ENCODE results near the gene EIF2A.
"Not testable (repeated sequence)": the region's sequence is repeated elsewhere in the genome, so short reads cannot be mapped to it uniquely, and the experiment has no call there.

The EIF2A gene

GRCh38 chr3:150602426-150603152 is 56.0 kb downstream of the EIF2A start:
- DNase-seq (ENCODE audit: low spot score) = no peak

- peak; percentile 96 for DNase-seq (ENCODE audit: low spot score)
Observed at GRCh38 chr3:150603153-150603979, 56.8 kb downstream of the EIF2A start, which contains the start of gene SELENOT. Gene SELENOT (plus strand): TSS chr3:150603321. CDS start chr3:150603363, 42 bp downstream.

DNA sequence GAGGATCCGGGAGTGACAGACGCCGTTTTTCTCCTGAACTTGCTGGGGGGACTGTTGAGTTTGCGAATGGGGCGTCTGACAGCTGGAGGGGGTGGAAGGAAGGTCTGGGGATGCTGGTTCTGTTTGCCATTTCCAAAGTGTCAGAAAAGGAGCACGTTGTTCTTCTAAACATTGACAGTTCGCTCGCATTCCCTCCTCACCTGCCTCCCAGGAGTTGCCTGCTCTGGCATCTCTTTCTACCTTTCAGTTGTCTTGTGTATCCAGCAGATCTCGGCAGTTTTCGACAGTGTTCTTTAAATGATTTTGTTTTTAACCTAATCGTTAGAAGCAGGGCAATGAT is 57.4 kb downstream of the EIF2A start:
- peak; percentile 29 for DNase-seq (ENCODE audit: low spot score)

DNA sequence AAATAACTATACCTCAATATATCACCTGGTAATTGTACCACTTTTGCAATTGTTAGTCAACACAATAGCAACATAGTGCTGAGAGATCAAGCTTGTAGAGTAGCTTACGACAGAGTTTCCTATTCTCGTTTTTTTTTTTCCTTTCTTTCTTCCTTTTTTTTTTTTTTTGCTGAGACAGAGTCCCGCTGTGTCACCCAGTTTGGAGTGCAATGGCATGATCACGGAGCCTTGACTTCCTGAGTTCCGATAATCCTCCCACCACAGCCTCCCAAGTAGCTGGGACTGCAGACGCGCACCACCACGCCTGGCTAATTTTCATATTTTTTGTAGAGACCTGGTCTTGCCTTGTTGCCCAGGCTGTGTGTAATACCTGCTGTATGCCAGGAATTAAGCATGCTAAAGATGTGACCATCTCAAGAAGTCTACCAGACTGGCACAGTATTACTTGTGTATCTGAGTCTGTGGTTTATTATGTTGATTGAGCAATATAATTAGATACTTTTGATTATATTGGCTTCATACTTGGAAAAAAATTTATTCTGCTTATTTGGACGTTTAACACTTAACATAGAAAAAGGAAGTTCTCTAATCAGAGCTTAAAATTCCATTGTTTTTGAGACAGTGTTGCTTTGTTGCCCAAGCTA is 59.5 kb downstream of the EIF2A start:
- no peak for DNase-seq (ENCODE audit: low spot score)

DNA sequence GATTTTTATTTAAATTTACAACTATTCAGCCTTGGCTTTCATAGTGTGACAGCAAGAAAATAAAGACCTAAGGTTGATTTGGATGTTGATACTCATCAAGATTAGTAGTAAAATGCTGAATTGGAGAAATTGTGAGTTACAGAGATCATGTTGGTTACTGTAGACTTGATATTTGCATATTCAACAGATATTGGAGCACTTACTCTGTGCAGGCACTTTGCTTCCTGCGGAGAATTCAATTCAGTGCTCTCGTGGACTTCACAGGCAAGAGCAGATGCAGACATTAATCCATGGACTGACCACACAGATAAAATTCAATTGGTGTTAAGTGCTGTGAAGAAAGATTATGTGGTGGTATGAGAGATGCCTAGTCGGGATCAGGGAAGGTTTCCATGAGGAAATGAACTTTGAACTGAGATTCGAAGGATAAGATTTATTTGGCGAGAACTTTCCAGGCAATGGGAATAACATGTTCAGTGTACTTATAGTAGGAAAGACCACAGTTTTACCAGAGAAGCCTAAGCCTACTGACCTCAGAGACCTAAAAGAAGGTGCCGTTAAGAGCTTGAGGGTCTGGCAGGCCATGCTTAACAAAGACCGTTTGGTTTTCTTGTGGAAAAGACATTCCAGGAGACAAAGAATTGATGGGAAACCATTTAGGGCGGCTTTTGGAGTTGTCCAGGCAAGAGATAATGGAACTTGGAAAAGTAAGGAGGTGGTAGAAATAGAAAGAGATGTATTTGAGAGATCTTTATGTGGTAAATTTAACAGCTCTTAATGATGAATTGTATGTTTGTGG is 60.9 kb downstream of the EIF2A start:
- DNase-seq (ENCODE audit: low spot score) = no peak

DNA sequence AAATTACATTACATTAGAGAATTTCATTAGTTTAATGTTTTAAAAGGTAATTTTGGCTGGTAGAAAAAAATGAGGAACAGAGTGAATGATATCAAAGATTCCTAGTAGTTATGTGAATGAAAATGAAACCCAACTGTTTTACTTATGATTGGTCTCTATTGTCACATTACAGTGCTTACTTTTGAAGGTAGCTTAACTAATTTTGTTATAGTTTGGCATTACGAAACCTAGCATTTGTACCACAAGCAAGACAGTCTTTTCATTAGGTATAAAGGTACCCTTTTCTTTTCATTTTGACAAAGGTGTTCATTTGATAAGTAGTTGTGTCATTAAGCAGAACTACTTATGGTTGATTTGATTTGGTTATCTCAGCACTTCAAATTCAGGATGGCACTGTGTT is 63.4 kb downstream of the EIF2A start:
- no peak for DNase-seq (ENCODE audit: low spot score)

DNA sequence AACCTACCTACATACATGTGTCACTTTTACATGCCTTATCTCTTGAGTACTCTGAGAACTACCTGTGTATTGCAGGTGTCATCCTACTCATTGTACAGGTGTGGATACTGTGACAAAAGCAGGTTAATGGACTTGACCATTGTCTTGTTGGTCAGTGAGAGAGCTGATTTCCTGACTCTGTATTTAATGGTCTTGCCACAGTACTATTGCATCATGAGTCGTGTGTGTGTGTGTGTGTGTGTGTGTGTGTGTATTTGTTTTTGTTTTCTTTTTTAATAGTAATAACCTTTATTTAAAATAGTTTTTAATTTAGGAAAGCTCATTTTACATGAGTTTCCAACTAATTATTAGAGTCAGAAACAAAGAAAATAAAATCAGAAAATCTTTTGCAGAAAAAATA is 64.2 kb downstream of the EIF2A start:
- no peak for DNase-seq (ENCODE audit: low spot score)

- no peak for DNase-seq (ENCODE audit: low spot score)
Observed at GRCh38 chr3:150611666-150612065, 65.1 kb downstream of the EIF2A start.

DNA sequence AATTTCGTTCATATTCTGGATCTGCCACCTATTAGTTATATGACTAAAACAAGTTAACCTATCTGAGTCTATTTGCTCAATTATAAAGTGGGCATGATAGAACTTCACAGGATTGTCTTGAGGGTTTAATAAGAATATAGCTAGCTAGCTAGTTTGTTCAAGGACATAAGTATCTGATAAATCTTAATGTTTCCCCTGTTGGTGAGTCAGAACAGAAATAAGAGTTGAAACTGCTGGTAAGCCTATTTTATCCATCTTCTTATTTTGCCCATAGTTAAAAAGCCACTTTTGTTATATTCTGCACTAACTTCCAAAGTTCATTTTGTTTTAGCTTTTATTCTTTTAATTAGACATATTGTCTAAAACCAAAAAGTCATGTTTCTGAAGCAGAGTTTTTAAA is 65.9 kb downstream of the EIF2A start:
- no peak for DNase-seq (ENCODE audit: low spot score)

GRCh38 chr3:150613034-150613433 is 66.4 kb downstream of the EIF2A start:
- no peak for DNase-seq (ENCODE audit: low spot score)

- DNase-seq (ENCODE audit: low spot score) = no peak
Observed at GRCh38 chr3:150613709-150614480, 67.3 kb downstream of the EIF2A start.

DNA sequence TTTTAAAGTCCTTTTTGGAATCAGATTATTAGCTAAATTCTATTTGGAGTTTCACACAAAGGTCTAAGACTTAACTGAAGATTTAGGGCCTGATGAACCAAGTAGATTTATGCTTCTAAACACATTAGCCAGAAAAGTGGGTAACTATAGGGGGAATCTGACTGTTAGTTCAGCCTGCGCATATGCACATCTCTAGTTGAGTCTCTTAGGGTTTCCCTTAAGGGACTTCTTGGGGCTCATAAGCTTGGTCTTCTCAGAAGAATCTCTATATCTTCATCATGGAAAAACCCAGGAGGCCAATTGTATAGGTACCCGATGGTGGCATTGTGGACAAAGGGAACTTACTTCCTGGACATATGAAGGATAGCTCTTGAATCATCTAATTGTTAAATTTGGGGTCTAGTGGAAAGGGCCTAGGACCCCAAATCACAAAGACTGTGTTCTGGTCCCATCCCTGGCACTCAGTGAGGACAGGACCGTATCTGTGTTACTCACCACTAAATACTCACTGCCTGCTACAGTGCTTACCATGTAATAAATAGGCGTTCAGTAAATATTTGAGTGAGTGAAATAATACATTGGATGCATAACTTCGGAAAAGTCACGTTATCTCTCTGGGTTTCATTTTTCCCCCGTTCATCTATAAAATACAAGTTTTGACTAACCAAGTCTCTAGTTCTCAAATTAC is 73.6 kb downstream of the EIF2A start:
- no peak for DNase-seq (ENCODE audit: low spot score)

DNA sequence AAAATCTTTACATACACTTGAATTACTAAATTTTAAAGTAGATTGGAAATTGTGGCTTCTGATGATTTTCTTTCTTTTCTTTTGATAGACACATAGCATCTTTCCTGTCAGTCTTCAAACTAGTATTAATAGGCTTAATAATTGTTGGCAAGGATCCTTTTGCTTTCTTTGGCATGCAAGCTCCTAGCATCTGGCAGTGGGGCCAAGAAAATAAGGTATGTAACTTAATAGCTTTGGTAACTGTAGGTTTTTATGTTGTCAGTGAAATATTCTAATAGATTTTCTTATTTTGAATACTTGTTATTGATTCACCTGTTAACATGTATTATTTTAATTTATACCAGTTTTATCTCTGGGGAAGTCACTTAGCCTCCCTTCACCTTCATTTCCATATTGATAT is 76.4 kb downstream of the EIF2A start:
- not testable (repeated sequence) for DNase-seq (ENCODE audit: low spot score)

DNA sequence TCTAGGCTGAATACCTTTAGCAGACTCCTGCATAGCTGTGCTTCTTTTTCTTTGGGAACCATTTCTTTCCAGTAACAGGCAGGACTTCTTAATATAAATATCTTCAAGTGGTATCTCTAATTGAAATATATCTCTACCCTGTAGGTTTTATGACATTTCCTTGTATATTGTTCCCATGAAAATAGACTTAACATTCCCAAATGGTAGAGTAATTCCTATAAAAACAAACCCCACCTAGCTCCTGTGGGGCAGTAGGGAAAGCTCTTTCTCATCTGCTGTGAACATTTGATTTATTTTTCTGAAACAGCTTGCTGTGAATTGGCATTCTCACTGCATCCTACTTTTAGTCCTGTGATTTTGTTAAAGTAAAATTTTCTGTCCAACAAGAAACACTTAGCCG is 77.4 kb downstream of the EIF2A start:
- no peak for DNase-seq (ENCODE audit: low spot score)

GRCh38 chr3:150626148-150626930 is 79.8 kb downstream of the EIF2A start:
- DNase-seq (ENCODE audit: low spot score) = no peak

DNA sequence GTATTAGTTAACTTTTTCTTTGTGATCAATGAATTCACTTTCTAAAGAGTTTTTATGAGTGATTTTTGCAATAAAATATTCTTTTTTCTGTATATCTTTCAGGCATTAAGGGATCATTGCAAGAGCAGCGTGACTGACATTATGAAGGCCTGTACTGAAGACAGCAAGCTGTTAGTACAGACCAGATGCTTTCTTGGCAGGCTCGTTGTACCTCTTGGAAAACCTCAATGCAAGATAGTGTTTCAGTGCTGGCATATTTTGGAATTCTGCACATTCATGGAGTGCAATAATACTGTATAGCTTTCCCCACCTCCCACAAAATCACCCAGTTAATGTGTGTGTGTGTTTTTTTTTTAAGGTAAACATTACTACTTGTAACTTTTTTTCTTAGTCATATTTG is 81.0 kb downstream of the EIF2A start:
- no peak for DNase-seq (ENCODE audit: low spot score)

DNA sequence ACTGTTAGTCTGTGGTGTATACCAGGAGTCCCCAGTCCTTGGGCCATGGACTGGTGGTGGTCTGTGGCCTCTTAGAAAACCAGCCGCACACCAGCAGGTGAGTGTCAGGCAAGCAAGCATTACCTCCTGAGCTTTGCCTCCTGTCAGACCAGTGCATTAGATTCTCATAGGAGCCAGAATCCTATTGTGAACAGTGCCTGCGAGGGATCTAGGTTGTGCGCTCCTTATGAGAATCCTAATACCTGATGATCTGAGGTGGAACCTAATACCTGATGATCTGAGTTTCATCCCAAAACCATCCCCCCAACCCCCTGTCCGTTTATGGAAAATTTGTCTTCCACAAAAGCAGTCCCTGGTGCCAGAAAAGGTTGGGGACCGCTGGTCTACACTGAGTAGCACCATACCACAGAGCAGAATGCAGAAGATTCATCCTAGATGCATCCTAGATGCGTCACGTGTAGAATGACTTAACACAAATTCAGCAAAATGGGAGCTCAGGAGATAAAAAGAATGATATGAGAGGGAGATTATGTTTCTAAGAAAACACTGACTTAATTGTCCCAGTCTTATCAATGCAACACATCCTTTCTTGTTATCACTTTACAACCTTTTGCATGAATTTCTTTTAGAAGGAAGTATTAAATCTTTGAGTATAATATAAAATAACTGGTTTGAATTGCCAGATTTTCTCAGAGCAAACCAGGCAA is 85.1 kb downstream of the EIF2A start:
- no peak for DNase-seq (ENCODE audit: low spot score)

DNA sequence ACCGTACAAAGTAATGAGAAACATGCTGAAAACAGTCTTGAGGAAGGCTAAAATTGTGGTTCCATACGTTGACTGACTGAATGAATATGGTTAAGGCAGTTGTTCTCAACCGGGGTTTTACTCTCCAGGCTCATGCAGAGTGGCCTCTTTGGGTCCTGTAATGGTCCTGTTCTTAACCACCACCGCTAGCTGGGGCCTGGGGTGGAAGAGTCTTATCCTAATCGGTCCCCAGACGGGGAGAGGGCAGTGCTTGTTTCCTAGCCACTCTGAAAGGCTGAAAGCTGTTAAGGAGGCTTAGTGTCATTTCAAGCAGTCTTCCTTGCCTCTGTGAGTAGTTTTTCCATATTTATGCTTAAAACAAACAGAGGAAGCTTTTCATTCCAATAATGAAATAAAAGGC is 88.5 kb downstream of the EIF2A start:
- no peak for DNase-seq (ENCODE audit: low spot score)

- no peak for DNase-seq (ENCODE audit: low spot score)
Observed at GRCh38 chr3:150635526-150635925, 88.9 kb downstream of the EIF2A start.
